OCI-LY3 (cell line): Measurements from ENCODE around the gene HDAC8.

Experiments
- H2AFZ ChIP-seq: fragments of 200-600, 300-600 bp; shearing (Covaris generic); 2 replicates; pipeline ENCODE4 v1.6.0; 2014; ENCODE audit warnings: antibody characterized with exemption, low read depth, low read length
- H3K27ac ChIP-seq: fragments of 200-600, 300-600 bp; sonication (generic); 2 replicates; pipeline ENCODE4 v1.5.1; 2014; ENCODE audit warnings: mild to moderate bottlenecking, low read length, moderate library complexity, mixed read lengths
- H3K27me3 ChIP-seq: fragments of 200-600, 300-600 bp; sonication (generic); 2 replicates; pipeline ENCODE4 v1.6.1; 2014; ENCODE audit warnings: low read depth, low read length, mixed read lengths
- H3K36me3 ChIP-seq: fragments of 200-600, 300-600 bp; sonication (generic); replicated peaks from 2 replicates; pipeline ENCODE3; 2014; ENCODE audit warnings: low read depth, low read length, mixed read lengths
- H3K4me1 ChIP-seq: fragments of 300-600, 200-600 bp; sonication (generic); 2 replicates; pipeline ENCODE4 v1.6.1; 2014; ENCODE audit warnings: low read length, mixed read lengths
- H3K4me2 ChIP-seq: fragments of 200-600, 300-600 bp; sonication (generic); 2 replicates; pipeline ENCODE4 v1.6.1; 2014; ENCODE audit warnings: low read length, mixed read lengths
- H3K4me3 ChIP-seq: fragments of 300-600, 200-600 bp; sonication (generic); 2 replicates; pipeline ENCODE4 v1.5.1; 2014; ENCODE audit warnings: antibody characterized with exemption, mild to moderate bottlenecking, low read length, moderate library complexity
- H3K79me2 ChIP-seq: fragments of 300-600, 200-600 bp; shearing (Covaris generic); 2 replicates; pipeline ENCODE4 v1.6.1; 2014; ENCODE audit warnings: mild to moderate bottlenecking, low read length, mixed read lengths
- H3K9ac ChIP-seq: fragments of 300-600, 200-600 bp; shearing (Covaris generic); 2 replicates; pipeline ENCODE4 v1.6.0; 2014; ENCODE audit warnings: mild to moderate bottlenecking, low read length, moderate library complexity
- H3K9me3 ChIP-seq: fragments of 200-600, 300-600 bp; shearing (Covaris generic); 2 replicates; pipeline ENCODE4 v1.6.1; 2014; ENCODE audit warnings: low read length, mixed read lengths; ENCODE audit not compliant: insufficient read depth
- H4K20me1 ChIP-seq: fragments of 200-600, 300-600 bp; sonication (generic); 2 replicates; pipeline ENCODE4 v1.6.1; 2016; ENCODE audit warnings: low read length, mixed read lengths; ENCODE audit not compliant: insufficient read depth
- EZH2phosphoT487 ChIP-seq: fragments of 200-600 bp; shearing (Covaris generic); IDR thresholded peaks from 2 replicates; pipeline ENCODE4 v1.6.1; 2018; ENCODE audit warnings: antibody characterized with exemption, mixed run types, low read depth
- TF ChIP-seq, protein P1 (sequence below): fragments of 200-600, 300-600 bp; sonication (generic); IDR thresholded peaks from 2 replicates; pipeline ENCODE4 v1.5.1; 2014; ENCODE audit warnings: antibody characterized with exemption, low read length, low read depth

The HDAC8 gene

DNA sequence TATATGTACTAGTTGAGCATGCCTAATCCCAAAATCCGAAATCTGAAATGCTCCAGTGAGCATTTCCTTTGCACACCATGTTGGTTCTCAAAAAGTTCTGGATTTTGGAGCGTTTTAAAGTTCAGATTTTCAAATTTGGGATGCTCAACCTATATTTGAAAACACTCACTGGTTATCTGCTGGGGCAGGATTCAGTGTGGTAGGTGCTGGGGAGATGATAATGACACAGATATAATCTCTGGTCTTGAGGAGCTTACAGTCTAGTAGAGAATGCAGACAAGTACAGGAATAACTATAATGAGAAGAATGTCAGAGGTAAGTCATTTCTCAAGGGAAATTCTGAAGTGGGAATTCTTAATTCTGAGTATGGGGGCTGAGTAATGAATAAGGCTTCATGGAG, 207.5 kb downstream of the HDAC8 start:
- TF ChIP-seq, protein P1, sequence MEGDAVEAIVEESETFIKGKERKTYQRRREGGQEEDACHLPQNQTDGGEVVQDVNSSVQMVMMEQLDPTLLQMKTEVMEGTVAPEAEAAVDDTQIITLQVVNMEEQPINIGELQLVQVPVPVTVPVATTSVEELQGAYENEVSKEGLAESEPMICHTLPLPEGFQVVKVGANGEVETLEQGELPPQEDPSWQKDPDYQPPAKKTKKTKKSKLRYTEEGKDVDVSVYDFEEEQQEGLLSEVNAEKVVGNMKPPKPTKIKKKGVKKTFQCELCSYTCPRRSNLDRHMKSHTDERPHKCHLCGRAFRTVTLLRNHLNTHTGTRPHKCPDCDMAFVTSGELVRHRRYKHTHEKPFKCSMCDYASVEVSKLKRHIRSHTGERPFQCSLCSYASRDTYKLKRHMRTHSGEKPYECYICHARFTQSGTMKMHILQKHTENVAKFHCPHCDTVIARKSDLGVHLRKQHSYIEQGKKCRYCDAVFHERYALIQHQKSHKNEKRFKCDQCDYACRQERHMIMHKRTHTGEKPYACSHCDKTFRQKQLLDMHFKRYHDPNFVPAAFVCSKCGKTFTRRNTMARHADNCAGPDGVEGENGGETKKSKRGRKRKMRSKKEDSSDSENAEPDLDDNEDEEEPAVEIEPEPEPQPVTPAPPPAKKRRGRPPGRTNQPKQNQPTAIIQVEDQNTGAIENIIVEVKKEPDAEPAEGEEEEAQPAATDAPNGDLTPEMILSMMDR: no peak
- no peak for TF ChIP-seq EZH2phosphoT487
- Histone ChIP-seq H3K79me2 (no peaks in the 10 kb centered on the region), H2AFZ (no peak overlapping the region), H3K9me3 (no peaks in the 10 kb centered on the region), H4K20me1 (no peaks in the 10 kb centered on the region), H3K4me3 (no peak overlapping the region), H3K27me3 (no peaks in the 10 kb centered on the region), H3K4me2 (no peak overlapping the region), H3K36me3 (no peaks in the 10 kb centered on the region), H3K9ac (no peak overlapping the region), H3K4me1 (no peaks in the 10 kb centered on the region), H3K27ac (no peak overlapping the region)

DNA sequence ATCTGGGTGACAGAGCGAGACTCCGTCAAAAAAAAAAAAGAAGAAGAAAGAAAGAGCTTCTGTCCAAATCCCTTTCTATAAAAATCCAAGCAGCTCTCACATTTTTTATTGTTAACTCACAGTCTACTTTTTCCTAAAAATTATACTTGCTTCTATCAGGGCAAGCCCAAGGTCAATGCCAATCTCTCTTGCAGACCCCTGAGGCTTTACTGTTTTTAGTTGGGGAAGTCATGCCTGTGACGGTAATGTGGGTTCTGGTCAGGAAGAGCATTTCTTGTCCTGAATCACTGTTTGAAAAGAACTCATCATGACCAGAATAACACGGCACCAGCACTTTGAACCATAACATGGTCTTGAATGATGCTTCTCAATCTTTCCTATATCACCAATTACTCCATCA, 212.3 kb downstream of the HDAC8 start:
- H3K27me3 ChIP-seq: no peaks in the 10 kb centered on the region
- no peak overlapping the region for H3K4me3 ChIP-seq
- no peaks in the 10 kb centered on the region for H3K79me2 ChIP-seq
- H3K9ac ChIP-seq: no peak overlapping the region
- no peak overlapping the region for H3K4me2 ChIP-seq
- TF ChIP-seq, protein P1: no peak
- no peak for TF ChIP-seq EZH2phosphoT487
- H3K36me3 ChIP-seq: no peaks in the 10 kb centered on the region
- H2AFZ ChIP-seq: no peak overlapping the region
- H3K4me1 ChIP-seq: peaks cover 6% of the 10 kb centered on the region
- no peaks in the 10 kb centered on the region for H4K20me1 ChIP-seq
- no peaks in the 10 kb centered on the region for H3K9me3 ChIP-seq
- H3K27ac ChIP-seq: no peak overlapping the region

DNA sequence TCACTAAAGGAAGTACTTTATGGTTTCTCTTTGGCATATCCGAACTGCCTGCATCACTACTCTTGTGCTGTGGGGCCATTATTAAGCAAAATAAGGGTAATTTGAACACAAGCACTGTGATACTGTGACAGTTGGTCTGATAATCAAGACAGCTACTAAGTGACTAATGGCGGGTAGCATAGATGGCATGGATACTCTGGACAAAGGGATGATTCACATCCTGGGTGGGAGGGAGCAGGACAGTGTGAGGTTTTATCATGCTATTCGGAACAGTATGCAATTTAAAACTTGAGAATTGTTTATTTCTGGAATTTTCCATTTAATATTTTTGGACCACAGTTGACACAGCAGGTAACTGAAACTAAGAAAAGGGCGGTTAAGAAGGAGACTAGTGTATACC, 214.3 kb downstream of the HDAC8 start:
- TF ChIP-seq, protein P1: no peak
- no peak for TF ChIP-seq EZH2phosphoT487
- H3K27ac ChIP-seq: no peak overlapping the region
- H3K4me3 ChIP-seq: no peak overlapping the region
- H2AFZ ChIP-seq: no peak overlapping the region
- H3K79me2 ChIP-seq: no peaks in the 10 kb centered on the region
- no peaks in the 10 kb centered on the region for H4K20me1 ChIP-seq
- no peak overlapping the region for H3K9ac ChIP-seq
- no peaks in the 10 kb centered on the region for H3K27me3 ChIP-seq
- no peaks in the 10 kb centered on the region for H3K9me3 ChIP-seq
- no peaks in the 10 kb centered on the region for H3K36me3 ChIP-seq
- peaks cover 6% of the 10 kb centered on the region for H3K4me1 ChIP-seq
- no peak overlapping the region for H3K4me2 ChIP-seq

GRCh38 chrX:72352786-72353185, 219.9 kb downstream of the HDAC8 start:
- no peak overlapping the region for H3K4me2 ChIP-seq
- no peak overlapping the region for H3K27ac ChIP-seq
- TF ChIP-seq, protein P1: no peak
- no peak for TF ChIP-seq EZH2phosphoT487
- H3K36me3 ChIP-seq: peaks cover 6% of the 10 kb centered on the region
- no peaks in the 10 kb centered on the region for H3K79me2 ChIP-seq
- no peak overlapping the region for H3K4me3 ChIP-seq
- peaks cover 5% of the 10 kb centered on the region; the same call in 1 of the 2 replicates for H3K27me3 ChIP-seq
- H3K9ac ChIP-seq: no peak overlapping the region
- peaks cover 23% of the 10 kb centered on the region for H3K4me1 ChIP-seq
- peaks cover 15% of the 10 kb centered on the region for H4K20me1 ChIP-seq
- no peaks in the 10 kb centered on the region for H3K9me3 ChIP-seq
- H2AFZ ChIP-seq: no peak overlapping the region
